Activated B cell treated with CpG ODN at 0.5 μM for 24 hours (primary cell): ENCODE results near the gene DLG4. TPM values are rescaled to one million over a fixed set of nuclear protein-coding genes. Genes with fewer than 3 reads are reported as not detected.

ENCODE experiments used
- ATAC-seq: fragments of 200-7000 bp; cut with Tn5 transposase; one replicate; pipeline ENCODE4 v1.10.0; 2021; ENCODE audit warnings: low read depth, mild to moderate bottlenecking, moderate library complexity
- CTCF ChIA-PET: fragments of 350-600 bp; sonication (Branson Sonifier 250); formaldehyde crosslinking; loops from one replicate; lab custom pipeline; 2021; ENCODE audit warnings: antibody characterized with exemption; lab: Charles Lee
- POLR2A ChIA-PET: fragments of 350-600 bp; sonication (Branson Sonifier 250); formaldehyde crosslinking; loops from one replicate; lab custom pipeline; 2021; ENCODE audit warnings: antibody characterized with exemption; lab: Charles Lee
- DNase-seq: peaks from one replicate; pipeline ENCODE4 v3.0.0; 2022
- H3K27ac Mint-ChIP-seq: one replicate; pipeline ENCODE4 v1.8.0; 2020; ENCODE audit warnings: mixed read lengths
- H3K27me3 Mint-ChIP-seq: one replicate; pipeline ENCODE4 v1.8.0; 2021; ENCODE audit warnings: mixed read lengths
- H3K36me3 Mint-ChIP-seq: one replicate; pipeline ENCODE4 v1.8.0; 2021; ENCODE audit warnings: low read depth, mixed read lengths
- H3K4me1 Mint-ChIP-seq: one replicate; pipeline ENCODE4 v1.8.0; 2021; ENCODE audit warnings: mixed read lengths
- H3K4me3 Mint-ChIP-seq: one replicate; pipeline ENCODE4 v1.8.0; 2020; ENCODE audit warnings: mild to moderate bottlenecking, mixed read lengths
- H3K9me3 Mint-ChIP-seq: one replicate; pipeline ENCODE4 v1.8.0; 2020; ENCODE audit warnings: mixed read lengths
- CTCF ChIP-seq: fragments of 200-600 bp; IDR thresholded peaks from one replicate; pipeline ENCODE4 v1.8.0; 2022; ENCODE audit warnings: antibody characterized with exemption, mild to moderate bottlenecking
- intact Hi-C: fragments of 100-400 bp; cut with micrococcal nuclease; formaldehyde crosslinking; loops from one replicate; pipeline ENCODE4 v1.15.1; 2024
- total RNA-seq: library from RNA; stranded (reverse); gene quantifications from 2 replicates; pipeline ENCODE4 v1.2.3, GENCODE V29; 2022

DLG4 gene
- total RNA-seq, 1 donor from 2014 or later: 3.9 TPM

GRCh38 chr17:7237761-7238419 is 18.3 kb upstream of the DLG4 start:
- CTCF ChIA-PET: interaction anchor here (1.0 to 1.1 kb wide), 2 partner anchors 17 to 28 kb away, joined by 3 read pairs; no protein-coding TSS in a partner anchor
- H3K4me1 Mint-ChIP-seq: peaks cover 69% of the 10 kb centered on the region
- peak overlapping the region; percentile 99 for H3K4me3 Mint-ChIP-seq

DNA sequence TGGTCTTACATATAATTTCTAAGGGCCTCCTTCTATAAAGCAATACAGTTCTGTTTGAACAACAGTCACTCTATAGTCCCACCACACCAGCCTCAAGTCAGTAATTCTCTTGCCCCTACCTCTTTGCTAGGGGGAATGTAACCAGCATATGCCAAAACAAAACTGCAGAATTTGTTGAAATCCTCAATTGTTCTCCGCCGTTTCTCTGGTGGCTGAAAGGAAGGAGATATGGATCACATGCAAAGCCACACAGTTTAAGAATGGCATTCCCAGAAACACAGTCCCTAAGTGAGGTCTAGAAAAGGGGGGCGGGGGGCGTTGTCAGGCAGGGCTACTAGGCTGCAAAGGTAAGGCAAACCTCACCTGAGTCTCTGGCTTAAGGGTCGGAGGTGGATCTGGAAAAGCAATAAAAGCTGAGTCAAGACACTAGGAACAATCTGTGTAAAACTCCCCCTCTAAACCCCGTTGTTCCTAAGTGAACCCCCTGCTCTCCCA is 17.7 kb upstream of the DLG4 start:
- H3K27ac Mint-ChIP-seq: peak overlapping the region; percentile 90
- no peak for ATAC-seq
- CTCF ChIA-PET: no interaction called here
- POLR2A ChIA-PET: interaction anchor here (0.6 to 15.0 kb wide), 14 partner anchors 13 to 936 kb away, joined by 3 to 245 read pairs (median 6); partner anchors contain the start of genes ACADVL, ACAP1, CTDNEP1 and DLG4
- H3K27me3 Mint-ChIP-seq: no peaks in the 10 kb centered on the region
- no peak for DNase-seq
- peaks cover 71% of the 10 kb centered on the region for H3K4me1 Mint-ChIP-seq
- H3K36me3 Mint-ChIP-seq: peaks cover 64% of the 10 kb centered on the region
- peak overlapping the region; percentile 99 for H3K4me3 Mint-ChIP-seq
- no peak for TF ChIP-seq CTCF
- intact Hi-C loops: loop anchor here (5.0 kb wide), 1 partner anchor 450 kb away; the partner anchor contains the start of genes TP53 and WRAP53
- no peaks in the 10 kb centered on the region for H3K9me3 Mint-ChIP-seq

More at GRCh38 chr17:7237761-7238419, 18.3 kb upstream of the DLG4 start:
- H3K9me3 Mint-ChIP-seq: no peaks in the 10 kb centered on the region
- no peak for TF ChIP-seq CTCF
- peak overlapping the region; percentile 100 for H3K27ac Mint-ChIP-seq
- no peaks in the 10 kb centered on the region for H3K27me3 Mint-ChIP-seq
- peak; percentile 11 for ATAC-seq
- POLR2A ChIA-PET: interaction anchor here (0.5 to 15.0 kb wide), 21 partner anchors 12 to 935 kb away, joined by 3 to 245 read pairs (median 4); partner anchors contain the start of genes ACADVL, ACAP1, CTDNEP1 and DLG4
- peak; percentile 73 for DNase-seq
- H3K36me3 Mint-ChIP-seq: peaks cover 67% of the 10 kb centered on the region
- intact Hi-C loops: loop anchor here (2.0 to 5.0 kb wide), 5 partner anchors 33 to 449 kb away; partner anchors contain the start of genes EIF5A, NEURL4, TP53 and WRAP53

GRCh38 chr17:7236808-7237207 is 17.2 kb upstream of the DLG4 start:
- peaks cover 71% of the 10 kb centered on the region for H3K4me1 Mint-ChIP-seq
- H3K27me3 Mint-ChIP-seq: no peaks in the 10 kb centered on the region
- peaks cover 60% of the 10 kb centered on the region for H3K36me3 Mint-ChIP-seq
- intact Hi-C loops: loop anchor here (5.0 kb wide), 1 partner anchor 450 kb away; the partner anchor contains the start of genes TP53 and WRAP53
- ATAC-seq: no peak
- CTCF ChIA-PET: no interaction called here
- H3K9me3 Mint-ChIP-seq: no peaks in the 10 kb centered on the region
- no peak for TF ChIP-seq CTCF
- DNase-seq: no peak
- H3K27ac Mint-ChIP-seq: peak overlapping the region; percentile 90
- H3K4me3 Mint-ChIP-seq: peak overlapping the region; percentile 99
- POLR2A ChIA-PET: interaction anchor here (0.8 to 15.0 kb wide), 5 partner anchors 13 to 936 kb away, joined by 3 to 245 read pairs (median 4); partner anchors contain the start of genes ACADVL, CTDNEP1, DLG4 and ELP5

- H3K4me3 Mint-ChIP-seq: peak overlapping the region; percentile 86
- CTCF ChIA-PET: no interaction called here
- POLR2A ChIA-PET: interaction anchor here (0.5 to 15.0 kb wide), 4 partner anchors 14 to 70 kb away, joined by 4 to 245 read pairs (median 70); partner anchors contain the start of genes ACADVL, CTDNEP1, DLG4 and ELP5
- peaks cover 65% of the 10 kb centered on the region for H3K4me1 Mint-ChIP-seq
- ATAC-seq (no peak), DNase-seq (no peak)
- peaks cover 54% of the 10 kb centered on the region for H3K36me3 Mint-ChIP-seq
- intact Hi-C loops: loop anchor here (5.0 kb wide), 1 partner anchor 451 kb away; the partner anchor contains the start of genes TP53 and WRAP53
- H3K9me3 Mint-ChIP-seq: no peaks in the 10 kb centered on the region
- no peaks in the 10 kb centered on the region for H3K27me3 Mint-ChIP-seq
- H3K27ac Mint-ChIP-seq: peak overlapping the region; percentile 88
- TF ChIP-seq CTCF: no peak
Measured at GRCh38 chr17:7235693-7236665, 16.3 kb upstream of the DLG4 start.
